ENCODE results near the gene RIC1.
"Not testable (repeated sequence)": the region's sequence is repeated elsewhere in the genome, so short reads cannot be mapped to it uniquely, and the experiment has no call there.

Gene RIC1

GRCh38 chr9:5643005-5643624, 14.2 kb downstream of the RIC1 start:
- no peak for DNase-seq (ENCODE audit: low read depth)
- no peak for TF ChIP-seq CTCF (conservative IDR thresholded peaks at IDR 0.05; ENCODE audit: low read depth, low read length)
- no peak overlapping the region for H3K4me3 ChIP-seq (ENCODE audit: low read depth, low read length)

- DNase-seq (ENCODE audit: low read depth): no peak
- no peak for TF ChIP-seq CTCF (conservative IDR thresholded peaks at IDR 0.05; ENCODE audit: low read depth, low read length)
- H3K4me3 ChIP-seq (ENCODE audit: low read depth, low read length): no peak overlapping the region
Measured at GRCh38 chr9:5644501-5644900, 15.6 kb downstream of the RIC1 start.

GRCh38 chr9:5646116-5646515, 17.2 kb downstream of the RIC1 start:
- no peak for DNase-seq (ENCODE audit: low read depth)
- H3K4me3 ChIP-seq (ENCODE audit: low read depth, low read length): no peak overlapping the region
- TF ChIP-seq CTCF (conservative IDR thresholded peaks at IDR 0.05; ENCODE audit: low read depth, low read length): no peak

- H3K4me3 ChIP-seq (ENCODE audit: low read depth, low read length): no peak overlapping the region
- no peak for DNase-seq (ENCODE audit: low read depth)
- no peak for TF ChIP-seq CTCF (conservative IDR thresholded peaks at IDR 0.05; ENCODE audit: low read depth, low read length)
Measured at GRCh38 chr9:5650356-5651105, 21.6 kb downstream of the RIC1 start.

GRCh38 chr9:5651246-5651645, 22.3 kb downstream of the RIC1 start:
- DNase-seq (ENCODE audit: low read depth): no peak
- H3K4me3 ChIP-seq (ENCODE audit: low read depth, low read length): no peak overlapping the region
- TF ChIP-seq CTCF (conservative IDR thresholded peaks at IDR 0.05; ENCODE audit: low read depth, low read length): no peak

- no peak for DNase-seq (ENCODE audit: low read depth)
- no peak for TF ChIP-seq CTCF (conservative IDR thresholded peaks at IDR 0.05; ENCODE audit: low read depth, low read length)
- no peak overlapping the region for H3K4me3 ChIP-seq (ENCODE audit: low read depth, low read length)
Measured at GRCh38 chr9:5652821-5653220, 23.9 kb downstream of the RIC1 start.

- not testable (repeated sequence) for H3K4me3 ChIP-seq (ENCODE audit: low read depth, low read length); DNase-seq (ENCODE audit: low read depth)
Measured at GRCh38 chr9:5662804-5663203, 33.9 kb downstream of the RIC1 start.

All from choroid plexus epithelial cell (primary cell).